DMS153 treated with DMSO at 0.1 percent for 48 hours (cell line): ENCODE data around the gene CAND2.
"Not testable (repeated sequence)": the region's sequence is repeated elsewhere in the genome, so short reads cannot be mapped to it uniquely, and the experiment has no call there.

Source experiments
- DNase-seq: peaks from one replicate; lab custom pipeline; 2025; ENCODE audit not compliant: unreplicated experiment; lab: John Stamatoyannopoulos, UW

The CAND2 gene

DNA sequence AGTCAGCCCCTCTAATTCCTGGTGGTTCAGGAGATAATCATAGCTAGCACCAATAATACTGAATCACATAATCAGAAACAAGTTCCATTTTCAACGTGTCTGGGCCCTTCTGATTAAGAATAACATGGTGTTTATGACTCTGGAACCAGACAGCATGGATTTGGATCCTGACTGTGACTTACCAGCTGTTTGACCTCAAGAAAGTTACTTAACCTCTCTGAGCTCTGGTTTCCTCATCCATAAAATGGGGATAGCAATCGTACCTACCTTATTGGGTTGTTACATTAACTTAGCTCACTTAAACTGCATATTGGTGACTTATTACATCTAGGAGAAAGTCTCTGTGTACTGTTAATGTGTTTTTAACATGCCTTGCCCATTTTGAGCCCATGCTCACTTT is 26.7 kb upstream of the CAND2 start:
- no peak for DNase-seq

DNA sequence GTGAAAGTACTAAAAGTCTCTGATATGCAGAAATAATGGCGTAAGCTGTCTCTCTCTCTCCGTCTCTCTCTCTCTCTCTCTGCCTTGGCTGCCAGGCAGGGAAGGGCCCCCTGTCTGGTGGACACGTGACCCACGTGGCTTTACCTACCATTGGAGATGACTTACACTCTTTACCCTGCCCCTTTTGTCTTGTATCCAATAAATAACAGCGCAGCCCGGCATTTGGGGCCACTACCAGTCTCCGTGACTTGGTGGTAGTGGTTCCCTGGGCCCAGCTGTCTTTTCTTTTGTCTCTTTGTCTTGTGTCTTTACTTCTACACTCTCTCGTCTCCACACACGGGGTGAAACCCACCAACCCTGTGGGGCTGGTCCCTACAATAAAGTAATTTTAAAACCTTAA is 25.2 kb upstream of the CAND2 start:
- DNase-seq: no peak

DNA sequence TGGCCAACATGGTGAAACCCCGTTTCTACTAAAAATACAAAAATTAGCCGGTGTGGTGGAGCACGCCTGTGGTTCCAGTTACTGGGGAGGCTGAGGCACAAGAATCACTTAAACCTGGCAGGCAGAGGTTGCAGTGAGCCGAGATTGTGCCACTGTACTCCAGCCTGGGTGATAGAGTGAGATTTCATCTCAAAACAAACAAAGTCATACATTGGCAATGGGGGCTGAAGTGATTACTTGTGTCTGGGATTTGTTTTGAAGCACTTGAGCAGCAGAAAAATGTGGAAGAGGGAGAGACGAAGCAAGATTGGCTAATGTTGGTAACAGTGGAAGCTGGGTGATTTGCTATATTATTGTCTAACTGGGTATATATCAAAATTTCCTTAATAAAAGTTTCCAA is 24.0 kb upstream of the CAND2 start:
- DNase-seq: no peak

DNA sequence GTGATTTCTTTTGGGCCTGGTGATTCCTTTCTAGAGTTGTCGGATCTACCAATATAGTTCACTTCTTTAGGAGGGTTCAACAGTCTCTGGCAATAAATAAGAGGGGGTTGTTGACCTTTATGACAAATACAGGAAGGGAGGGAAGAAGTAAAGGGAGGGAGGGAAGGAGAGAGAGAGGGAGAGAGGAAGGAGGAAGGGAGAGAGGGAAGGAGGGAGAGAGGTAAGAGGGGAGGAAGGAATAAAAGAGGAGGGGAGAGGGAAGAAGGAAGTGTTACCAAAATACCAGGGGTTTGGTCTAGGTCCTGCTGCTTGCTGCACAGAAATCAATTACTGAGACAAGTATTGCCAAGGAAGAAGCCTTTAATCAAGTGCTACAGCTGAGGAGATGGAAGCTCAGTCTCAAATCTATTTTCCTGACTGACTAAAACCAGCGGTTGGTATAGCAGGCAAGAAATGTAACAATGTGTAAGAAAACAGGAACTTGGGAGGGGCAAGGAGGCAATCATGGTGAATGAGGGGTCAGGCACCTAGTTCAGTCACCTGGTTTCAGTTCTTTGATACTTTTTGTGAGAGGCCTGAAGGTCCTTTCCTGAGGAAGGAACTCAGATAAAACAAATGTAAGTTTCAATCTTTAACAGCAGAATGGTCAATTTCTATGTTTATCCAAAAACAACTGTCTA is 23.3 kb upstream of the CAND2 start:
- no peak for DNase-seq

DNA sequence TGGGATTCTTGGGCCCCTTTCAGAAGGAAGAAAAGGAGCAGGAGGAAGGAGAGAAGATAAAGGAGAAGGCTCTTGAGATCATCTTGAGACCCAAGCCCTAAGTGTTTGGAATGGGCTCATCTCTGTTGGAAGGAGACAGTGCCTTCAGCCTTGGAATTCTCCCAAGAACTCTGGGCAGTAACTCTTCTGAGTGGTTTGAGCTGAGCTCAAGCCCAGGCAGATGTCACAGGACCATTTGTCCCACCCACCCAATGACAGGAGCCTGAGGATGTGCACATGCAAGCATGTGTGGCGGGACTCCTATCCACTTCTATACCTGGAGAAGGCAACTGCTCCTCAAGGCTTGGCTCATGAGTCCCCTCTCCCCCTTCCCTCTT is 22.8 kb upstream of the CAND2 start:
- DNase-seq: no peak

DNA sequence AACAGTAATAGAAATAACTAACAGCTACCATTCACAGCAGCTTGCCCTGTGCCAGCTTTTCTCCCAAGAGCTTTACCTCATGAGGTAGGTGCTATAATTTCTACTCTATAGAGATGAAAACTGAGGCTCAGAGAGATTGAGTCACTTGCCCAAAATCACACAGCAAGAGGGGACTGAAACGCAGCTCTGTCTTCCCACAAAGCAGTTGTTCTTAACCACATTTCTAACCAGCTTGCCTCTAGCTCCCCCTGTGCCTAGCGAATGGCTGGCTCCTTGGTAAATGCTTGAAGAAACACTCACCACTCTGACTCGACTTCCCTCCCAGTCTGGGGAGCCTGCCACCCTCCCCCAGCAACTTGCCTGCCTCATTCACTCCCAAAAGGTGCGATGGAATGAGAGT is 21.9 kb upstream of the CAND2 start:
- no peak for DNase-seq

DNA sequence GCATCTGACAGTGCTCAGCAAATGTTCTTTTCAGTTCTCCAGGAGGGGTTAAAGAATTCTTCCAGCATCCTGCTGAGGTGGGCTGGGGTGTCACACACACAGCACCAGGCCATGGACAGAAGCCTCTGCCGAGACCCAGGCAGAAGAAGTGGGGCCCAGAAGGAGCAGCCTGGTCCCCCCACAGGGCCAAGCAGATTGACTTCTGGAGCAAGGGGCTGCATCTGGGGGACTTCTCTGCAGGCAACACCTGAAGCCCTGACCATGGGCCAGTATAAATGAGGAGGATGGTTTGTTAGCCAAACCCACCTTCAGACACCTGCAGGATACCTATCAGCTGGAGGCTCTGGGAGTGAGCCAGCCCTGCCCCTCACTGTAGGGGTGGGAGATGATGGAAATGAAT is 21.3 kb upstream of the CAND2 start:
- DNase-seq: no peak

DNA sequence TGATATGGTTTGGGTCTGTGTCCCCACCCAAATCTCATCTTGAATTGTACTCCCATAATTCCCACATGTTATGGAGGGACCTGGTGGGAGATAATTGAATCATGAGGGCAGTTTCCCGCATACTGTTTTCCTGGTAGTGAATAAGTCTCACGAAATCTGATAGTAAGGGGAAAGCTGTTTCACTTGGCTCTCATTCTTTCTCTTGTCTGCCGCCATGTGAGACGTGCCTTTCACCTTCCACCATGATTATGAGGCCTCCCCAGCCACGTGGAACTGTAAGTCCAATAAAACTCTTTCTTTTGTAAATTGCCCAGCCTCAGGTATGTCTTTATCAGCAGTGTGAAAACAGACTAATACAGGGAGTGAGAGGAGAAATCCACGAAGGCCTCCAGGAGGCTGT is 20.5 kb upstream of the CAND2 start:
- DNase-seq: not testable (repeated sequence)

DNA sequence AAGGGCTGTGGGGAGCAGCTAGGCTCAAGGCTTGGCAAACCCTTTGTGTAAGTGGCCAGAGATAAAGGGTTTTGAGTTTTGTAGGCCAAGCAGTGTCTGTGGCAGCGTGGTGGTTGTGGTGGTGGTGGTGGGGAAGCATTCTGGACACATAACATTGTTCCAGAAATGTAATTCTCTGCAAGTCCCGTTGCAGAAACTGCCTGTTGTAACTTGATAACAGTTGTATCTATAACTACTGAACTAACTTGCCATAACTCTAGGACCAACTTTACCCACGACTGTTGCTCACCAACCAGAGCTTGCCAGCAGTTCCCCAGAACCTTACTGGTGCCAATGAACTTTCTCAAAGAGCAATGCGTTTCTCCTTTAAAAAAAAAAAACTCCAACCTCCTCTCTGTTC is 19.3 kb upstream of the CAND2 start:
- no peak for DNase-seq

DNA sequence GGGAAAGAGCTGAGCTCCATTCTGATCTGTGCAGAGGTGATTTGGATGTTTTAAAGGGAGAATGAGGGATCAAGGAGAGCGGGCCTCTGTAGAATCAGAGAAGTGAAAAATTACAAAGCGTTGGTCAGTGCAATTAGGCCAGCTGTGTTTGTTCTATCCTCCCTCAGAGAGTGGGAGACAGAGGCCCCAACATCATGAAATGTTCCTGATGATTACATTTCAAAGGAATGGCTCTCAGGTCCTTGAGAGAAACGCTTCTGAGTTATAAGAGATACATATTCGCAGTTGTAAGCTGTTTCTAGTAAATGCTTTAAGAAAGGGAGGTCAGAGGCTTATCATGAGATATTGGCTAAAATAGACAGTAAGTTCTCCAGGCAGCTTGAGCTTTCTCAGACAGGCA is 15.7 kb upstream of the CAND2 start:
- DNase-seq: no peak

DNA sequence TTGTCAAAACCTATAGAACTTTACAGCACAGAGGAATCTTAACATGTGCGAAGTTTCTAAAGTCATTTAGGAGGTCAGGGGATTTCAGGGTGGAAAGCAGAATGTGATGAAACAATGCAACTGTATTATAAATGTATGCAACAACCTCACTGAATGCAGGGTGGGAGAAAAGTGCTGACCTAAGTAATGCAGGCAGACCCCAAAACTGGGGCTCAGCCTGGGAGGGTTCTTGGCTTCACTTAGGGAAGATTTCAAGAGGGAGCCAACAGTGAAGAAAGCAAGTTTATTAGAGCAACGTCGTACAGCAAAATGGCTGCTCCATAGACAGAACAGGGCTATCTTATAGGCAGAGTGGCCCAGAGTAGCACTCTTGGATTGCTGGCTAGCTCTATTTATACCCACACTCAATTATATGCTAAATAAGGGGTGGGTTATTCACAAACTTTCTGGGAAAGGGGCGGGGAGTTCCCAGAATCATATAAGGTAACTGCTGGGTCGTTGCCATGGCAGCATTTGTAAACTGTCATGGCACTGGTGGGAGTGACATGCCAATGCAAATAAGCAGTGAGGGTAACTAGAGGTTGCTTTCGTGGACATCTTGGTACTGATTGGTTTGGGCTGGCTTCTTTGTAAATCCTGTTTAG is 14.2 kb upstream of the CAND2 start:
- no peak for DNase-seq

DNA sequence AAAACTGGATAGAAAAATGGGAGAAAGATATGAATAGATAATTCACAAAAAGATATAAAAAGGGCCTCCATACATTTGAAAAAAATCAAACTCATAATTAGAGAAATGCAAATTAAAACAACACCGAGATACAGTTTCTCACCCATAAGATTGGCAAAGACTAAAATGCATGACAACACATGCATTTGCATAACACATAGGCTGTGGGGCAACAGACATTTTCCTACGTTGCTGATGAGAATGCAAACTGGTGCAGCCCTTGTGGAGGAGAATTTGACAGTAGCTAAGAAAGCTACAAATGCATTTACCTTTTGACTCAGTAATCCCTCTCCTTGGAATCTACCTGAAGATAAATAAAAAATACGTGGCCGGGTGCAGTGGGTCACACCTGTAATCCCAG is 11.4 kb upstream of the CAND2 start:
- no peak for DNase-seq

DNA sequence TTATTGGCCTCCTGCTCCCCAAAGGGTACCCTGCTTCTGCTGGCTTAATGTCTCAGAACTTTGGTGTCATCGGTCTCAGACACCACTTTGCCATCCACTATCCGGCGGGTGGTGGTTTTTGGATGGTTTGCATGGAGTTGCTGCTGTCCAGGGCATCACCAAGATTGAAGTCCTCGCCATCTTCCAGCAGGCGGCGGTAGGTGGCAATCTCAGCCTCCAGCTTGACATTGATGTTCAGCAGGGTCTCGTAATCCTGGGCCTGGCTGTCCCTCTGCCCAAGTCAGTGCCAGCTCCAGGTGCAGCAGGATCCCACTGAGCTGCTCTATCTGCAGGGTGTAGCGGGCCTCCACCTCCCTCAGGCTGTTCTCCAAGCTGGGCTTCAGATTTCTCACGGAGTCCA is 9.1 kb upstream of the CAND2 start:
- DNase-seq: not testable (repeated sequence)

DNA sequence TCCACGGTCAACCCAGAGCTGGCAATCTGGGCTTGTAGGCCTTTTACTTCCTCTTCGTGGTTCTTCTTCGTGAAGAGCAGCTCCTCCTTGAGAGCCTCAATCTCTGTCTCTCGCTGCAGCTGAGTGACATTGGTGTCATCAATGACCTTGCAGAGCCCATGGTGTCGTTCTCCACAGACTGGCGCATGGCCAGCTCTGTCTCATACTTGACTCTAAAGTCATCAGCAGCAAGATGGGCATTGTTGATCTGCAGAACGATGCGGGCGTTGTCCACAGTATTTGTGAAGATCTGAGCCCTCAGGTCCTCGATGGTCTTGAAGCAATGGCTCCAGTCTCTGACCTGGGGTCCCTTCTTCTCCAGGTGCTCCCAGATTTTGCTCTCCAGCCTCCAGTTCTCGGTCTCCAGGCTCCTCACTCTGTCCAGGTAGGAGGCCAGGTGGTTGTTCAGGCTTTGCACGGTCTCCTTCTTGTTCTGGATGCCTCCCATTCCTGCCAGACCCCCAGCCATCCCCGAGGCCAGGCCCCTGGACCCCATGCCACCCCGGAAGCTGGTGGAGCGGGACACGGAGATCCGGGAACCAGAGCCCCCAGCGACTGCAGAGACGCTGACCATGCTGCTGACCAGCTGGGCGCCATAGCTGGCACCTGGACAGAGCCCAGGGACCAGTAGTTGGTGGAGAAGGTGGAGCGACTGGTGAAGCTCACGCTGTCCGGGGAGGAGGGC is 8.4 kb upstream of the CAND2 start:
- not testable (repeated sequence) for DNase-seq

DNA sequence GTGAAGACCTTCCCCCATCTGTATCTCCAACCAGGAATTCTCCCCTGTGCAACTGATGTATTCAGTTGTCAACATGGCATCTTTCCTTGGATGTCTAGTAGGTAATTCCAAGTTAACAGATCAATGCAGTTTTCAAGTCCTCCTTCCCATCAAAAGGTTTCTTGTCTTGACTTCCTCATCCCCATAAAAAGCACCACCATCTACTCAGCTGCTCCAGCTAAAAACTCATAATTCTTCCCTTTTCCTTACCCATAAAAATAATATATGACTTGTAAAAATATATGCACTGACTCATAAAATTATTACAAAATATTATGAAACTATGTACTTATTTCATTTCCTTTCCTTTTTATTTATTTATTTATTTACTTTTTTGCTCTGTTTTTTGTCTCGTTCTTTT is 5.0 kb upstream of the CAND2 start:
- no peak for DNase-seq

DNA sequence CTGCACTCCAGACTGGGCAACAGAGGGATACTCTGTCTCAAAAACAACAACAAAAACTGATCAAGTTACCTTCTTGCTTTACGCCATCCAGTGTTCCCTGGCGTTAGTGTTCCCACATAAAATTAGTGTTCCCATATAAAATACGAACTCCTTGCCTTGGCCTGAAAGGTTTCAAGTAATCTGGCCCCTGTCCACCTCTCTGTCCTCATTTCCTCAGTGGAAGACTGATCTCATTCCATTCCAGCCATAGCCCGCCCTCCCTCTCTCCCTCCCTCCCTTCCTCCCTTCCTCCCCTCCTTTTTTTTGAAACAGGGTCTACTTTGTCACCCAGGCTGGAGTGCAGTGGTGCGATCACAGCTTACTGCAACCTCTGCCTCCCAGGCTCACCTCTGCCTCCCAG is 2.8 kb upstream of the CAND2 start:
- no peak for DNase-seq

DNA sequence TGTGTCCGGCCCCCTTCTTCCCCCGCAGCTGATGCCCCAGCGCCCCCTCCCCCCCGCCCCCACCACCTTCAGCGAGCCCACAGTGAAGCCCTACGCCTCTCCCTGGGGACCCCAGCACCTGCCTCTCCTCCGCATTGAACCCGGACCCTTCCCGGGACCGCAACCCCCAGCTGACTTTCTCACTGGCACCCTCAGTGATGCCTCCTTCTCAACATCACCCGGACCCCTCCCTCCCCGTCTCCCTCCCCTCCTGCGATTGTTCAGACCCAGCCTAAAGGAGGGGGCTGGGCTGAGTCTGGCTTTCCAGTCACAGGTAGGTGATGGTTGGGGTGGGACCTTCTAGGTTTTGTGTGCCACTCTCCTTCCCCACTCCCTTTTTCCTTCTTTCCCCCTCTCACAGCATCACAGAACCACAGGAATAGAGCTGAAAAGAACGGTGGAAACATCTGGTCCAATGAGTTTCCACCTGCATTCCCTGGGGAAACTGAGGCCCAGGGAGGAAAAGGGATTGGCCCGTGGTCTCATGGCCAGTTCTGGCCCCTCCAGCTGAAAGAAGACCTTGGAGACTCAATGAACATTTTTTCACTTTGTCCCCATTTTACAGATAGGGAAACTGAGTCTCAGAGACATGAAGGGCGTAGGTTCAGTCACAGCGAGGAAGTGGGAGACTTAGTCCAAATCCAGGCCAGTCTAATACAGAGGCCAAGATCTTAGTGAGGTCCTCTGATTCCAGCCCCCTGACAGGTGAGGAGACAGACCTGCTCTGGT is 828 bp downstream of the CAND2 start:
- no peak for DNase-seq

DNA sequence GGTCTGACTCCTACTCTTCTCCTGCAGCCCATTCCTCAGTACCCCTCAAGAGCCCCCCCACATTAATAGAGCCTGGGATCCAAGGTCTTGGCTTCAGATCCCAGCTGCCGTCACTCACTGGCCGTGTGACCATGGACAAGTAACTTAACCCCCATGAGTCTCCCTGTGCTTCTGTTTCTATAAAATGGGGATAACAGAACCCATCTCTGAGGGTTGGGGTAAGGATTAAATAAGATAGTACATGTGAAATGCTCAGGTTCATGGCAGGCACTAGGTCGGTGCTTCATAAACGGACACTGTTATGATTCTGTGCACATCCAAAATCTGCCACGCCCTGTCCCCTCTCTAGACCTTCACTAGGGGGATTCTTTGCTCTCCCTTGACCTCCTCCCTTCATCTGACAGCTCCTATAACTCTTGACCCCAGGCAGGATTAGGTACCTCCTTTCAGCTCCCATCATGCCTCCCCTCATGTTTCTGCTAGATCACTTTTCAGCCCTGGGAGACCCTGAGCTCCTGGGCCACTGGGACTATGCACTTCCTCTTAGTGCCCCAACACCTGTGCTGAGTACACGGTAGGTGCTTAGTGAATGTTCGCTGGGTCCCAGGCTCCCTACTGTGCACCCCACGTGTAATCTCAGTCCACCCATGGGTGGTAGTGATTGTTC is 1.5 kb downstream of the CAND2 start:
- DNase-seq: no peak

DNA sequence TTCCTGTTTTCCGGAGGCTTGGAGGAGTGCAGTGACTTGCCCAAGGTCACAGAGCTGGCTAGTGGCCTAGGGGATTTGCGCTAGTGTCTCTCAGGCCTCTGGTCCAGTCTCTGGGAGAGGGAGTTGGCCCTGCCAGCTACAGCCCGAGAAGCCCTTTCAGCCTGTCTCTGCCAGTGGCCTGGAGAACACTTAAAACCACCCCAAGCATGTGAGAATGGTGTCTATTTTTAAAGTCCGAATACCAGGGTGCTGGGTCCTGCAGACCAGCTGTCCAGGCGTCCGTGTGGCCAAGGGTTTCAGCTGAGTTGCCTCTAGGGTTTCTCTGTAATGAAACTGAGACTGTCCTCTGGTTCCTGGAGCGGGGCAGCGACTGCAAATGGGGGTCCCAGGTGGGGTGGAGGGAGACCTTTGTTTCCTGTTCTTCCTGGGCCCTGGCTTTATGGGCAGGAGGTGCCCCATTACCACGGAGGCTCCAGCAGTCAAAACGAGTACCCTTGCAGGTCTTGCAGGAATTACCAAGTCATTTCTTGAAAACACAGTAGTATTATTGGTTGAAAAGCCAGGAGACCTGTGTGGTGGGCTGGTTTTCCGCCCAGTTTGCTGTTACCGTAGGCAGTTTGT is 2.2 kb downstream of the CAND2 start:
- no peak for DNase-seq

DNA sequence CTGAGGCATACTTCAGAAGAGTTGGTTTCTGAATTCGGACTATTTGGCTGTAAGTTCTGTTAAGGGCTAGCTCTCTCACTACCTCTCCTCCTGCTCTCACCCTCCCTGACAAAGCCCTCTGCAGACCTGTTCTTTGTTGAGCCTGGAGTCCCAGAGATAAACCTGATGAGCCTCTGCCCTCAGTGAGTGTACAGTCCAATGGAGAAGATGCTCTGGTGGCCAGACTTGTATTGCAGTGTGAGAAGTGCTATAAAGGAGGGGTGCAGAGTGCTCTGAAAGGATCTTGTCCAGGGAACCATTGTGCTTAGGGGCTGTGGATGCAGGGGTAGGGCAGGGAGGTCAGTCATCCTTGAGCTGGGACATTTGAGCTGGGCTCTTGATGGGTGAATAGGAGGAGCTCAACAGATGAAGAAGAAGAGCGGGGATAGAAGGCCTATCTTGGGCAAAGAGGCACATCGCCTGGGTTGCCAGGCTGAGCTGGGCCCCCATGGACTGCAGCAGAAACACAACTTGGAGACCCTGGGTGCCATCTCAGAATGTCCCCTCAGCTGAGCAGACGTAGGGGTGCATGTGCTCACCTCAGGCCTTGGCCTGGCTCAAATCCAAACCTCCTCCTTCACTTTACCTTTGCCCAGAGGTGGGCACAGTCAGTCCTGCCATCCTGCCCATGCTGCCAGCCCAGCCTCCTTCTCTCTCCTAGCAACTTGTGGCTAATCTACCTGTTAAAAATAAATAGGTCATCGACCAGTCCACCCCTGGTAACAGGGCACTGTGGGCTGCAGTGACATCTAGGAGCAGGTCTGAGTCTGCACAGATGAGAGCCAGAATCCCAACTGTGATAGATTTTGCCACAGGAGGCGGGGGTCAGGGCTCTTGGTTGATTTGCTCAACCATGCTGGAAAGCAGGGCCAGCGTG is 3.3 kb downstream of the CAND2 start:
- DNase-seq: no peak
